HG03457 (cell line): Measurements from ENCODE around the gene ITSN1.

Experiments
- ATAC-seq: cut with Tn5 transposase; IDR thresholded peaks from one replicate; pipeline ENCODE4 v1.9.1; 2021; ENCODE audit warnings: moderate number of reproducible peaks; ENCODE audit not compliant: unreplicated experiment

Gene ITSN1

DNA sequence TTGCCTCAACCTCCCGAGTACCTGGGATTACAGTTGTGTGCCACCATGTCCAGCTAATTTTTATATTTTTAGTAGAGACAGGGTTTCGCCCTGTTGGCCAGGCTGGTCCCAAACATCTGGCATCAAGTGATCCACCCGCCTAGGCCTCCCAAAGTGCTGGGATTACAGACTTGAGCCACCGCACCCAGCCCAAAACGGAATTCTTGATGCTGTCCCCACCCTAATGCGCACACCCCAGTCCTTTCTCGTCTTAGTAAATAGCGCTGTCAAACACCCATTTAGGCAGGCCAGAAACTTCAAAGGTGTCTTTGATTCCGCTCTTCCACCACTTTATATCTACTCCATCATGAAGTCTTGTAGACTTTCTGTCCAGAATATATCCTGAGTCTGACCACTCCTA is 35.1 kb downstream of the ITSN1 start:
- ATAC-seq: no peak

GRCh38 chr21:33680870-33681269 is 38.6 kb downstream of the ITSN1 start:
- no peak for ATAC-seq

DNA sequence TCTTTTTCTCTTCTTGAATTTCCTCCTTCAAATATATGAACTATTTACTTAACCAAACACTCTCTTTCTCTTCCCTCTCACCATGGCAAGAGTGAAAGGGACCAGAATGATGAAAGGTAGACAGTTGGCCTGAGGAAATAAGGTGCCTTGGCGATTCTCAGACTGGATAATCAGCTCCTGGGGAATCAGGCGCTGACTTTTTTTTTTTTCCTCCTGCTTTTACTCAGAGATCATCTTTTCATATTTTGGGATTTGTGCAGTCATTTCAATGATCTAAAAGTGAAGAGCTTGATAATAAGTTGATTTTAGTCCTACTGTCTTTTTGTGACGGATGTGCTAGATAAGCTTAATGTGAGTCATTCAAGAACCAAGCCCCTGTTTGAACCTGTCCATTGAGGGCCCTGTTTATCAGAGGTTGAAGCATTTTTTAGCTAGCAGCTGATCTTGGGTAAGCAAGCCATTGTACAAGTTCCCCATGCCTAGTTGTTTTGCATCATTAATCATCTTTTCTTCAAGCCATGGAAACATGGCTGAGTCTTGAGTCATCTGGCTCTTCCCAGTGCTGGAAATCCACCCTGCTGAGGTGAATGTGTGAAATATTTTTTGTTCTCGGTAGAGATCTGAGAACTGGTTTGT is 40.8 kb downstream of the ITSN1 start:
- ATAC-seq: no peak

- ATAC-seq: no peak
Measured at GRCh38 chr21:33684068-33684467, 41.8 kb downstream of the ITSN1 start.

DNA sequence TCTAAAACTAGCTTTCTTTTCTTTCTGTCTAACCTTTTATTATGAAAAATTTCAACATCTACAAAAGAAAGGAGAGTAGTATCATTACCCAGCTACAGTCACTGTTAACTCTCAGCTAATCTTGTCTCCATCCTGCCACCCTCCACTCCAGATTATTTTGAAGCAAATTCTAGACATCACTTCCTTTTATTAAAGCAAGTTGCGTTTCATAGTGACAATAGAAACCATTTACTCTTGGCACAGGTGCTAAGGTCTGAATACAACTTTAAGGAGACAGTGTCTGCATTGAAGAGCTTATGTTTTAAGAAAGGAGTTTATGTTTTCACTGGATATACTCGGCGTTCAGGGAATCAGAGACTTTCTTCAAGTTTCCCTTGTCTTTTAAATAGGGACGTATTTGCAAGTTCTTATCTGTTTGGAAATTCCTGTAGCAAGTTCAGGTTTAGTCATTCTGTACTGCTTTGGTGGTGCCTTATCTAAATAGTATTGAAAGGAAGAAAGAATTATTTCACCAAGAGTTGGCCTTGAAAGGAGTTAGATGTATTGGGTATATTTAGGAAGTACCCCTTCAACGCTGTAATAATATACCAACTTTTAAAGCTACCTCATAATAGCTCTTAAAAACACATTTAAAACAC is 42.7 kb downstream of the ITSN1 start:
- ATAC-seq: no peak

DNA sequence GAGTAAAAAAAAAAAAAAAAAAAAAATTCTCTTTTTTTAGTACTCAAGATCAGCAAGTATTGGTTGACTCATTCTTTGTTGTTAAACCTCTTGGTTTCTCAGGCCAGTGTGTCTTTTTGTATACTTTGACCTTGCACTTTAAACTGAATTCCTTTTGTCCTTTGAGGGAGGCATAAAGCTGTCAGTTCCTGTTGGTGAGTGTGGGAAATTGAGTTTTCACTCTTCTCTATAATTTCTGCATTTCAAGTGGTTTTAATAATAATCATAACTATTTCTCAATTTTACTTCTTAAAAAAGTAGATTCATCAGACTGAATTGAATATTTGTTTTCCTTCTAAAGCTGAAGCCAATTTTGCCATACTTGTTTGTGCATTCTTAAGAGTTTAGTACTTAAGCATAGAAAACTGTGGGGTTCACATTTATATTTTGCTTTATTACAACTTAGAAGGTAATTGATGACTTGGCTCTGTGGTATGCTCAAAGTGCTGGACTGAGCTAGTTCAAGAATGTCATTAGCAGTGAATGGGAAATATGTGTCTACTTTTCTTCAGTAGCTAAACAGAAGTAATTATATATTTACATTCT is 43.4 kb downstream of the ITSN1 start:
- ATAC-seq: no peak

GRCh38 chr21:33686386-33686785 is 44.1 kb downstream of the ITSN1 start:
- ATAC-seq: no peak

GRCh38 chr21:33687634-33688033 is 45.3 kb downstream of the ITSN1 start:
- no peak for ATAC-seq

DNA sequence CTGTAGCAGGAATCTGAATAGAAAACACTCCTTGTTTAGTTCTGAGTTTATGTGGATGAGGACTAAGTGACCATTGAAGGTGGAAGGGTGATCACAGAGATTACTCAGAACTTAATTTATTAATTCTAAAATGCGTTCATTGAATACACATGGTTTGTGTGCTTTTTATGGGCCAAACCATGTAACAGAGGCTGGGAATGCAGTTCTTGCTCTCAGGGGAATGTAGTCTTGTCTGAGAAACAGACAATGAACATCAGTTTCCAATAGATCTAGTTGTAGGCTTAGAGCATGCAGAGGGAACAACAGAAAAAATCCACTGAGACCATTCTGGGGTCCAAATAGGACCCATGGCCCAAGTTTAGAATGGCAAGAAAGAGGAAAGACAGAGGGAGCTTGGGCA is 46.1 kb downstream of the ITSN1 start:
- no peak for ATAC-seq

GRCh38 chr21:33690874-33691273 is 48.6 kb downstream of the ITSN1 start:
- ATAC-seq: no peak

GRCh38 chr21:33691945-33692603 is 49.8 kb downstream of the ITSN1 start:
- ATAC-seq: no peak

DNA sequence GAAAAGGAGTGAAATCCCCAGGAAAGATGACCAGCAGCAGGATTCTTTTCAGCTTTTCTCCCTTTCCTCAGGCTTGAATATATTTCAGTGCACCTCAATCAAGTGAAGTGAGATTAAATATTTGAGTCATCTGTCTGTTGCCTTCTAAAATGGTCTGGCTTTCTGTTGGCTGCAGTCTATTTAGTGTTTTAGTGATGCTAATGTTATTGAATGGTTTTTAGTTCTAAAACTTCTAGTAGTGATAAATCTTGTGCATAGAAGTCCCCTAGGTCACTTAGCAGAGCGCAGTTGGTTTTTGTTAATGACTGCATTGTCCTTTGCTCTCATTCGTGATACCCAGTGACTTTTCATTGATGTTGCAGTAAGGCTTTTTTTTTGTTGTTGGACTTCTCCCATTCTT is 53.5 kb downstream of the ITSN1 start:
- ATAC-seq: no peak

GRCh38 chr21:33696465-33696864 is 54.2 kb downstream of the ITSN1 start:
- no peak for ATAC-seq

DNA sequence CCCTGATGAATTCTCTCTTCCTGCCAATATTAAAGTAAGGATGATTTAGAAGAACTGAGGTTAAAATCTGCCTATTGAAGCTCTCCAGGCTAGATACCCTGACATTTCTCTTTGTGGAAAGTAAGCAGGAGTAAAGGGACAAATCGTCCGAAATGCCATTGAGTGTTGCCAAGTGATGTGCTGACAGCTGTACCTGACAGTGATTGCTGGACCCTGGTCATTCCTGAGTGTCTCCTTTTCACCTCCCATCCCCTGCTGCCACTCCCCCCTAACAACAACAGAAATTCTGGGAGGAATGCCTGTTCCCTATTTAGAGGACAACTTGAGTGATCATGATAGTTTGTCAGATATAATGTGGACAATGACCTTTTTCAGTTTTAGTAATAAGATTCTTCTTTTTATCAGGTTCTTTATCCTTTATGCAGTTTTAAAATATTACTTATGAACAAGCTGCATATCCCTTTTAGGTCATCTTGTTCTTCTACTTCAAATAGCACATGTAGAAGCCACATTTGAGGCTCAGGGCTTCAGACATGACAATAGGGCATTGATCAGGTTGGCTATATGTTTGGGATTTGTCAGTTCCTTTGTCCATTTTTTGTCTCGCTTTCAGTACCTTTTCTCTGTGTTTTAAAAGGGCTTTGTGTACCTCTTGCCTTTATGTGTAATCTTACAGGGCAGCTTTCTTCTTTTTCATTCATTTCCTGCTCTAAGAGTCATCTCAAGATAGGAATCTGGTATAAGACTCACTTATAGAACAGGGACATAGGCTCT is 56.0 kb downstream of the ITSN1 start:
- no peak for ATAC-seq

GRCh38 chr21:33699277-33699676 is 57.0 kb downstream of the ITSN1 start:
- ATAC-seq: no peak

GRCh38 chr21:33700491-33700890 is 58.2 kb downstream of the ITSN1 start:
- ATAC-seq: no peak

DNA sequence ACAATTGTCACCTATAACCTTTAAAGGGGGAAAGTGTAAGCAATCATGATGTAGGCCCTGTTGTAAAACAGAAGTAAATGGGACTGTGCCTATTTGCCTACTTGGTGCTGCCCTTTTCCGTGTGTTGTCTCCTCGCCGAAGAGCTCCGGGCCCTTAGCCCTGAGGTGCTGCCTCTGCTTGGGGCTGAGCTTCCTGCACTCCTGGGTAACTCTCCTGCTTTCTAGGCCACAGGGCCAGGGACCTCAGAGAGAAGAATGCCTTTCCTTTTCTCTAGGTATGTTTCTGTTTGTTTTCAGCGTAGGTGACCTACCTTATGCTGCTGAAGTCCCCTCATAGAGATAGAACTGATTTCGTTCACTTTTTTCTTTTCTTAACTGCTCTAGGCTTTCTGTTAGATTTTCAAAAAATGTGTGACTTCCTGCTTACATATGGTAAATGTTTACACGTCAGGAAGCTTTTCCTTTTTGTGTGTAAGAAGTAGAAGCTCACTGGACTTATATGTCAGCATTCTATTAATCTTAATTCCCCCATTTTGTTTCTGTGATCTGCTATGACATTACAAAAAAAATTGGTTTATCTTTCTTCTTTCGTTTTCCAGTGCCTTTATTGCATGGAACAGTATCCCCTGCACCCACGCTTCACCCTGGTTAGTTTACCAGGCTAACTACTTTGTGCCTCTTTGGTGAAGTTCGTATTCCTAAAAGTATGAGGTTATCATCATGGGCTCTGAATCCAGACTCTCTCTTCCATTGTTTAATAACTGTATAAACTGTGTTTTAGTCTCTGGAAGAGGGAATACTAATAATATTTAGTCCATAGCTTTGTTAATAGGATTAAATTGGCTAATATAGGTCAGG is 61.7 kb downstream of the ITSN1 start:
- ATAC-seq: no peak

DNA sequence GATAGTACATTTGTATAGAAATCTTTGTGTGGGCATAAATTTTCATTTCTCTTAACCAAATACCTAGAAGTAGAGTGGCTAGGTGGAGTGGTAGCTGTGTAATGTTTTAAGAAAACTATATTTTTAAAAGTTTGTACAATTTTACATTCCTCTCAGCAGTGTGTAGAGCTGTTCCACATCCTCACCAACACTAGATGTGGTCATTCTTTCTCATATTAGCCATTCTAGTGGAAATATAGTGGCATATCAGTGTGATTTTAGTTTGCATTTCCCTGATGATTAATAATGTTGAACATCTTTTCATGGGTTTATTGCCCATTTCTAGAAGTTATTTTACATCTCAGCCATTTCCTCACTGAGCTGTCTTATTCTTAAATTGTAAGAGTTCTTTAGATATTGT is 65.5 kb downstream of the ITSN1 start:
- ATAC-seq: no peak

GRCh38 chr21:33708874-33709273 is 66.6 kb downstream of the ITSN1 start:
- no peak for ATAC-seq

GRCh38 chr21:33712022-33712803 is 69.9 kb downstream of the ITSN1 start:
- no peak for ATAC-seq
